HEK293 (cell line): Measurements from ENCODE around the gene LAPTM4A.

Experiments used
- CTCF ChIA-PET: fragments of 350-600 bp; formaldehyde crosslinking; extraction: SDS; loops from one replicate; lab custom pipeline; 2021; ENCODE audit warnings: antibody characterized with exemption; lab: Yijun Ruan, JAX
- POLR2A ChIA-PET: fragments of 300-600 bp; formaldehyde crosslinking; extraction: SDS; loops from one replicate; lab custom pipeline; 2020; ENCODE audit warnings: antibody characterized with exemption, inconsistent platforms; lab: Yijun Ruan, JAX
- H3K27ac ChIP-seq: fragments of 200-500 bp; sonication (Bioruptor generic); 2 replicates; pipeline ENCODE4 v1.5.1; 2014; ENCODE audit warnings: low read depth, low read length, control low read depth, inconsistent platforms; ENCODE audit errors: extremely low read depth
- H3K36me3 ChIP-seq, 2 experiments: fragments of 200-500 bp in 1 of 2; sonication (Bioruptor generic) in 1 of 2; 1 replicate in 1 of 2; 2 replicates in 1 of 2; pipeline ENCODE4 v1.5.1; 2014 to 2017; ENCODE audit warnings: inconsistent platforms in 2 of 2, low read length in 2 of 2; ENCODE audit not compliant: control insufficient read depth in 2 of 2, insufficient read depth in 1 of 2
- H3K4me1 ChIP-seq: fragments of 200-500 bp; sonication (Bioruptor generic); 2 replicates; pipeline ENCODE4 v1.5.1; 2014; ENCODE audit warnings: mild to moderate bottlenecking, low read length, inconsistent platforms; ENCODE audit not compliant: control insufficient read depth, insufficient read depth
- H3K4me3 ChIP-seq: 2 replicates; pipeline ENCODE4 v1.5.1; 2011; ENCODE audit warnings: low read depth, mild to moderate bottlenecking, control low read depth, low read length, moderate library complexity
- H3K9me3 ChIP-seq: fragments of 200-500 bp; sonication (Bioruptor generic); 2 replicates; pipeline ENCODE4 v1.5.1; 2014; ENCODE audit warnings: low read depth, low read length, inconsistent platforms; ENCODE audit not compliant: control insufficient read depth, insufficient read depth
- SCRT2 ChIP-seq: fragments of 450-650 bp; formaldehyde crosslinking; IDR thresholded peaks from 2 replicates; pipeline ENCODE4 v1.5.1; 2016; ENCODE audit warnings: missing biosample characterization, missing genetic modification characterization
- ZFP3 ChIP-seq: fragments of 450-650 bp; formaldehyde crosslinking; IDR thresholded peaks from 2 replicates; pipeline ENCODE4 v1.5.1; 2016; ENCODE audit warnings: low read depth, missing biosample characterization, missing genetic modification characterization
- ZNF138 ChIP-seq: fragments of 450-650 bp; formaldehyde crosslinking; IDR thresholded peaks from 2 replicates; pipeline ENCODE4 v1.5.1; 2016; ENCODE audit warnings: missing biosample characterization, missing genetic modification characterization, borderline replicate concordance
- ZNF16 ChIP-seq: fragments of 450-650 bp; formaldehyde crosslinking; IDR thresholded peaks from 2 replicates; pipeline ENCODE4 v1.5.1; 2016; ENCODE audit warnings: low read depth, missing biosample characterization, missing genetic modification characterization
- ZNF2 ChIP-seq: fragments of 450-650 bp; formaldehyde crosslinking; IDR thresholded peaks from 2 replicates; pipeline ENCODE4 v1.5.1; 2016; ENCODE audit warnings: missing biosample characterization, missing genetic modification characterization
- ZNF211 ChIP-seq: fragments of 450-650 bp; formaldehyde crosslinking; IDR thresholded peaks from 2 replicates; pipeline ENCODE4 v1.5.1; 2016; ENCODE audit warnings: low read depth, missing biosample characterization, missing genetic modification characterization
- ZNF214 ChIP-seq: fragments of 450-650 bp; formaldehyde crosslinking; IDR thresholded peaks from 2 replicates; pipeline ENCODE4 v1.5.1; 2017; ENCODE audit warnings: missing biosample characterization, mild to moderate bottlenecking, missing genetic modification characterization, borderline replicate concordance
- ZNF23 ChIP-seq: fragments of 450-650 bp; formaldehyde crosslinking; IDR thresholded peaks from 2 replicates; pipeline ENCODE4 v1.5.1; 2016; ENCODE audit warnings: missing biosample characterization, missing genetic modification characterization, borderline replicate concordance
- ZNF311 ChIP-seq: fragments of 450-650 bp; formaldehyde crosslinking; IDR thresholded peaks from 2 replicates; pipeline ENCODE4 v1.5.1; 2017; ENCODE audit warnings: missing biosample characterization, missing genetic modification characterization, borderline replicate concordance
- ZNF433 ChIP-seq: fragments of 450-650 bp; formaldehyde crosslinking; IDR thresholded peaks from 2 replicates; pipeline ENCODE4 v1.5.1; 2016; ENCODE audit warnings: missing biosample characterization, missing genetic modification characterization, low read depth
- ZNF561 ChIP-seq: fragments of 450-650 bp; IDR thresholded peaks from 2 replicates; pipeline ENCODE4 v1.5.1; 2018; ENCODE audit warnings: missing biosample characterization, missing genetic modification characterization, borderline replicate concordance
- ZNF791 ChIP-seq: fragments of 450-650 bp; formaldehyde crosslinking; IDR thresholded peaks from 2 replicates; pipeline ENCODE4 v1.5.1; 2016; ENCODE audit warnings: missing biosample characterization, missing genetic modification characterization
- ZNF792 ChIP-seq: fragments of 450-650 bp; formaldehyde crosslinking; IDR thresholded peaks from 2 replicates; pipeline ENCODE4 v1.5.1; 2016; ENCODE audit warnings: missing biosample characterization, missing genetic modification characterization
- ZSCAN23 ChIP-seq: fragments of 450-650 bp; formaldehyde crosslinking; IDR thresholded peaks from 2 replicates; pipeline ENCODE4 v1.5.1; 2016; ENCODE audit warnings: missing biosample characterization, missing genetic modification characterization
- TF ChIP-seq, protein P1 (sequence below): fragments of 450-650 bp; formaldehyde crosslinking; conservative IDR thresholded peaks from 2 replicates; pipeline ENCODE4 v1.5.1; 2016; ENCODE audit warnings: low read depth, missing biosample characterization, missing genetic modification characterization
- TF ChIP-seq, protein P2 (sequence below): fragments of 450-650 bp; formaldehyde crosslinking; IDR thresholded peaks from 2 replicates; pipeline ENCODE4 v1.5.1; 2017; ENCODE audit warnings: missing biosample characterization, missing genetic modification characterization
- TF ChIP-seq, protein P3 (sequence below): fragments of 450-650 bp; IDR thresholded peaks from 2 replicates; pipeline ENCODE4 v1.5.1; 2018; ENCODE audit warnings: missing biosample characterization, missing genetic modification characterization
- TF ChIP-seq, protein P4 (sequence below): fragments of 450-650 bp; formaldehyde crosslinking; IDR thresholded peaks from 2 replicates; pipeline ENCODE4 v1.5.1; 2016; ENCODE audit warnings: missing biosample characterization, missing genetic modification characterization

LAPTM4A gene

DNA sequence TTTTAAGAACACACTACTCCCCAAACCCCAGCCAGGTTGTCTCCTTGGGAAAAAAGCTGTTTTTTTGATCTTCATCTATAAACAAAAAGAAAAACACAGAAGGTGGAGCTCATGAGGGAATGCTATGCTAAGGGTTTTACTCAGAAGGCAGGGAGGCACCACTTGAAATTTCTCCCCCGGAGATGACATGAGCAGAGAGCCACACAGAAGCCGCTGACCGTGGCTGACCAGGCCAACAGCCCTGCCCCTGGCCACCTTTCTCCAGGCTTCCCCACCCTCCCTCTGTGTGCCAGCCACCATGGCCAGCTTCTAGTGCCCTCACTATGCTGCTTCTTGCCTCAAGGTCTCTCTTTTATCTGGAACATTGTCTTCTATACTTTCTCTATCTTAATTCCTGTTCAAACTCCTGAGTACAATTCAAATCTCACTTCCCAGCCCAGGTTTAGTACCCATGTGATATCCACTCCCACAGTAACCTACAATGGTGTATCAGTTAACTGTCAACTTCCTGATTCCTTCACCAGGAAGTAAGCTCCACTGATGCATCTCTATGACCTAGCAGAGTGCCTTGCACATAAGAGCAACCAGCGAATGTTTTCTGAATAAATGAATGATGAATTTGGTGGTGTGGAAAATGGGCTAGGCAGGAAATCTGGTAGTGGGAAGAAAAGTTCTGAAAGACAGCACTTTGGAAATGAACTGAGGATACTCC lies 15.3 kb downstream of the LAPTM4A start (continued):
- TF ChIP-seq, protein P1, sequence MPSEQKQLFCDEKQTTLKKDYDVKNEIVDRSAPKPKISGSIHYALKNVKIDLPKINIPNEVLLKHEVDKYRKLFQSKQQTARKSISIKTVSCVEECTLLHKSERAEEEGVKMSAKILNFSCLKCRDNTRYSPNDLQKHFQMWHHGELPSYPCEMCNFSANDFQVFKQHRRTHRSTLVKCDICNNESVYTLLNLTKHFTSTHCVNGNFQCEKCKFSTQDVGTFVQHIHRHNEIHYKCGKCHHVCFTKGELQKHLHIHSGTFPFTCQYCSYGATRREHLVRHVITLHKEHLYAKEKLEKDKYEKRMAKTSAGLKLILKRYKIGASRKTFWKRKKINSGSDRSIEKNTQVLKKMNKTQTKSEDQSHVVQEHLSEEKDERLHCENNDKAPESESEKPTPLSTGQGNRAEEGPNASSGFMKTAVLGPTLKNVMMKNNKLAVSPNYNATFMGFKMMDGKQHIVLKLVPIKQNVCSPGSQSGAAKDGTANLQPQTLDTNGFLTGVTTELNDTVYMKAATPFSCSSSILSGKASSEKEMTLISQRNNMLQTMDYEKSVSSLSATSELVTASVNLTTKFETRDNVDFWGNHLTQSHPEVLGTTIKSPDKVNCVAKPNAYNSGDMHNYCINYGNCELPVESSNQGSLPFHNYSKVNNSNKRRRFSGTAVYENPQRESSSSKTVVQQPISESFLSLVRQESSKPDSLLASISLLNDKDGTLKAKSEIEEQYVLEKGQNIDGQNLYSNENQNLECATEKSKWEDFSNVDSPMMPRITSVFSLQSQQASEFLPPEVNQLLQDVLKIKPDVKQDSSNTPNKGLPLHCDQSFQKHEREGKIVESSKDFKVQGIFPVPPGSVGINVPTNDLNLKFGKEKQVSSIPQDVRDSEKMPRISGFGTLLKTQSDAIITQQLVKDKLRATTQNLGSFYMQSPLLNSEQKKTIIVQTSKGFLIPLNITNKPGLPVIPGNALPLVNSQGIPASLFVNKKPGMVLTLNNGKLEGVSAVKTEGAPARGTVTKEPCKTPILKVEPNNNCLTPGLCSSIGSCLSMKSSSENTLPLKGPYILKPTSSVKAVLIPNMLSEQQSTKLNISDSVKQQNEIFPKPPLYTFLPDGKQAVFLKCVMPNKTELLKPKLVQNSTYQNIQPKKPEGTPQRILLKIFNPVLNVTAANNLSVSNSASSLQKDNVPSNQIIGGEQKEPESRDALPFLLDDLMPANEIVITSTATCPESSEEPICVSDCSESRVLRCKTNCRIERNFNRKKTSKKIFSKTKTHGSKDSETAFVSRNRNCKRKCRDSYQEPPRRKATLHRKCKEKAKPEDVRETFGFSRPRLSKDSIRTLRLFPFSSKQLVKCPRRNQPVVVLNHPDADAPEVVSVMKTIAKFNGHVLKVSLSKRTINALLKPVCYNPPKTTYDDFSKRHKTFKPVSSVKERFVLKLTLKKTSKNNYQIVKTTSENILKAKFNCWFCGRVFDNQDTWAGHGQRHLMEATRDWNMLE (tag by site-specific recombination): no peak
- TF ChIP-seq ZFP3: no peak
- TF ChIP-seq, protein P2, sequence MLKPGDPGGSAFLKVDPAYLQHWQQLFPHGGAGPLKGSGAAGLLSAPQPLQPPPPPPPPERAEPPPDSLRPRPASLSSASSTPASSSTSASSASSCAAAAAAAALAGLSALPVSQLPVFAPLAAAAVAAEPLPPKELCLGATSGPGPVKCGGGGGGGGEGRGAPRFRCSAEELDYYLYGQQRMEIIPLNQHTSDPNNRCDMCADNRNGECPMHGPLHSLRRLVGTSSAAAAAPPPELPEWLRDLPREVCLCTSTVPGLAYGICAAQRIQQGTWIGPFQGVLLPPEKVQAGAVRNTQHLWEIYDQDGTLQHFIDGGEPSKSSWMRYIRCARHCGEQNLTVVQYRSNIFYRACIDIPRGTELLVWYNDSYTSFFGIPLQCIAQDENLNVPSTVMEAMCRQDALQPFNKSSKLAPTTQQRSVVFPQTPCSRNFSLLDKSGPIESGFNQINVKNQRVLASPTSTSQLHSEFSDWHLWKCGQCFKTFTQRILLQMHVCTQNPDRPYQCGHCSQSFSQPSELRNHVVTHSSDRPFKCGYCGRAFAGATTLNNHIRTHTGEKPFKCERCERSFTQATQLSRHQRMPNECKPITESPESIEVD (tag by site-specific recombination): no peak
- no peak for TF ChIP-seq SCRT2 (tag by site-specific recombination)
- TF ChIP-seq ZNF561 (tag by site-specific recombination): no peak
- no peak for TF ChIP-seq ZNF791 (tag by site-specific recombination)

DNA sequence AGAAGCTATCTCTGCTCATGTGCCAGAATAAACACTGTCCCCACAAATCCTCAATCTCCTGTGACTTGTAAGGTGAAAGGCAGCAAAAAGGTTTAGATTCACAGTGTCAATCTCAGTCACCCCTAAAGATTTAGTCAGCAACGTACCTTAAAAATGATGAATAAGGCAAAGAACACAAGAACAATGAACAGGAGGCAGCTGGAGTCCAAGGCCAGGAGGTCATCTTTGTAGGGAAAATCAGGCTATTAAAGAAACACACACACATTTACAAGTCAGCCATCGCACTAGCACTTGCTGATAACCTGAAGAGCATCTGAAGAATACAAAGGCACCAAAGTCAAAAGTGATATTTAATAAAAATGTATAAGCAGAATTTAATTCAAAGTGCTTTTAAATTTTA lies 16.6 kb downstream of the LAPTM4A start:
- Histone ChIP-seq H3K36me3 (peaks cover 57 to 94% of the 10 kb centered on the region in 2 experiments), H3K4me3 (no peak overlapping the region), H3K9me3 (no peaks in the 10 kb centered on the region), H3K27ac (no peak overlapping the region), H3K4me1 (no peaks in the 10 kb centered on the region)
- ChIA-PET CTCF (interaction anchor here (0.6 to 4.2 kb wide), 5 partner anchors 9 to 219 kb away, joined by 3 to 20 read pairs (median 4); no protein-coding TSS in a partner anchor), POLR2A (no interaction called here)
- TF ChIP-seq SCRT2 (tag by site-specific recombination): no peak
- no peak for TF ChIP-seq ZNF214 (tag by site-specific recombination)
- no peak for TF ChIP-seq ZNF138 (tag by site-specific recombination)
- no peak for TF ChIP-seq ZNF23
- TF ChIP-seq ZNF16: no peak
- TF ChIP-seq ZNF792 (tag by site-specific recombination): no peak
- TF ChIP-seq ZNF433: no peak
- TF ChIP-seq ZNF2: no peak
- no peak for TF ChIP-seq ZSCAN23 (tag by site-specific recombination)

DNA sequence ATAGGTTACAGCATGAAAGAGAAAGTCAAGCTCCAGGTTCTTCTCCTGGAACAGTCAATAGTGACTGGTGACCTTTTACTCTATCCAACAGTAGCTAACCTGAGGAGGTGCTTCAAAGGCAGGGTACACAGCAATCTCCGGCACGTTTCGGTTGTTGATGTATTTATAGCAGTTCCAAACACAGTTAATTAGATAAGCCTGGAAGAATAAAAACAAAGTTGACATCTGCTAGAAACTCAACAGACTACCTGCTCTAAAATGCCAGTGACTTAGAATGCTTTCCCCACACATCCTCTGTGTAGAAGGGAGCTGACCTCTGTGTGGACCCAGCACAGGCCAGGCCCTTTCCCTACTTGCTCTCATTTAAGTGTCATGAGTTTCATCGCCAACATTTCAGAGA lies 17.2 kb downstream of the LAPTM4A start:
- no peak overlapping the region for H3K27ac ChIP-seq
- ChIA-PET POLR2A (no interaction called here), CTCF (interaction anchor here (0.6 to 4.2 kb wide), 4 partner anchors 18 to 219 kb away, joined by 3 to 20 read pairs (median 4); no protein-coding TSS in a partner anchor)
- H3K9me3 ChIP-seq: no peaks in the 10 kb centered on the region
- no peak overlapping the region for H3K4me3 ChIP-seq
- TF ChIP-seq ZNF211: no peak
- TF ChIP-seq, protein P3, sequence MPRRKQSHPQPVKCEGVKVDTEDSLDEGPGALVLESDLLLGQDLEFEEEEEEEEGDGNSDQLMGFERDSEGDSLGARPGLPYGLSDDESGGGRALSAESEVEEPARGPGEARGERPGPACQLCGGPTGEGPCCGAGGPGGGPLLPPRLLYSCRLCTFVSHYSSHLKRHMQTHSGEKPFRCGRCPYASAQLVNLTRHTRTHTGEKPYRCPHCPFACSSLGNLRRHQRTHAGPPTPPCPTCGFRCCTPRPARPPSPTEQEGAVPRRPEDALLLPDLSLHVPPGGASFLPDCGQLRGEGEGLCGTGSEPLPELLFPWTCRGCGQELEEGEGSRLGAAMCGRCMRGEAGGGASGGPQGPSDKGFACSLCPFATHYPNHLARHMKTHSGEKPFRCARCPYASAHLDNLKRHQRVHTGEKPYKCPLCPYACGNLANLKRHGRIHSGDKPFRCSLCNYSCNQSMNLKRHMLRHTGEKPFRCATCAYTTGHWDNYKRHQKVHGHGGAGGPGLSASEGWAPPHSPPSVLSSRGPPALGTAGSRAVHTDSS (tag by site-specific recombination): no peak
- no peak for TF ChIP-seq ZNF16
- TF ChIP-seq, protein P4, sequence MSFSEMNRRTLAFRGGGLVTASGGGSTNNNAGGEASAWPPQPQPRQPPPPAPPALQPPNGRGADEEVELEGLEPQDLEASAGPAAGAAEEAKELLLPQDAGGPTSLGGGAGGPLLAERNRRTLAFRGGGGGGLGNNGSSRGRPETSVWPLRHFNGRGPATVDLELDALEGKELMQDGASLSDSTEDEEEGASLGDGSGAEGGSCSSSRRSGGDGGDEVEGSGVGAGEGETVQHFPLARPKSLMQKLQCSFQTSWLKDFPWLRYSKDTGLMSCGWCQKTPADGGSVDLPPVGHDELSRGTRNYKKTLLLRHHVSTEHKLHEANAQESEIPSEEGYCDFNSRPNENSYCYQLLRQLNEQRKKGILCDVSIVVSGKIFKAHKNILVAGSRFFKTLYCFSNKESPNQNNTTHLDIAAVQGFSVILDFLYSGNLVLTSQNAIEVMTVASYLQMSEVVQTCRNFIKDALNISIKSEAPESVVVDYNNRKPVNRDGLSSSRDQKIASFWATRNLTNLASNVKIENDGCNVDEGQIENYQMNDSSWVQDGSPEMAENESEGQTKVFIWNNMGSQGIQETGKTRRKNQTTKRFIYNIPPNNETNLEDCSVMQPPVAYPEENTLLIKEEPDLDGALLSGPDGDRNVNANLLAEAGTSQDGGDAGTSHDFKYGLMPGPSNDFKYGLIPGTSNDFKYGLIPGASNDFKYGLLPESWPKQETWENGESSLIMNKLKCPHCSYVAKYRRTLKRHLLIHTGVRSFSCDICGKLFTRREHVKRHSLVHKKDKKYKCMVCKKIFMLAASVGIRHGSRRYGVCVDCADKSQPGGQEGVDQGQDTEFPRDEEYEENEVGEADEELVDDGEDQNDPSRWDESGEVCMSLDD (tag by site-specific recombination): no peak
- no peak for TF ChIP-seq ZNF311
- no peaks in the 10 kb centered on the region for H3K4me1 ChIP-seq
- H3K36me3 ChIP-seq: peaks cover 50 to 89% of the 10 kb centered on the region in 2 experiments
